PC-9 (cell line): Measurements from ENCODE around the gene TMEM63B. TPM values are rescaled to one million over a fixed set of nuclear protein-coding genes. Genes with fewer than 3 reads are reported as not detected.
"Not testable (repeated sequence)": the region's sequence is repeated elsewhere in the genome, so short reads cannot be mapped to it uniquely, and the experiment has no call there.

Source experiments
- BruUV-seq: library from RNA; stranded (reverse); fragments of 400-500 nt; replicated peaks from 2 replicates; lab custom pipeline; 2021; lab: Mats Ljungman, UMichigan
- CTCF ChIA-PET: fragments of 300-600 bp; sonication (Branson Sonifier 250); formaldehyde crosslinking; loops from one replicate; lab custom pipeline; 2022; ENCODE audit warnings: antibody characterized with exemption; lab: Charles Lee
- POLR2A ChIA-PET: fragments of 300-600 bp; sonication (Branson Sonifier 250); formaldehyde crosslinking; loops from one replicate; lab custom pipeline; 2022; ENCODE audit warnings: antibody characterized with exemption; ENCODE audit not compliant: unreplicated experiment; lab: Charles Lee
- DNase-seq, 2 experiments: peaks; one replicate each; pipeline versions ENCODE4 v3.0.0 to v3.0.0-alpha.2; 2015 to 2022; ENCODE audit warnings: mixed read lengths in 1 of 2
- H2AFZ ChIP-seq: fragments of 200-600 bp; sonication (generic); 2 replicates; pipeline ENCODE4 v1.8.1; 2017; ENCODE audit warnings: antibody characterized with exemption
- H3F3A ChIP-seq: fragments of 200-600 bp; sonication (generic); 2 replicates; pipeline ENCODE4 v1.8.1; 2017; ENCODE audit warnings: antibody characterized with exemption, mild to moderate bottlenecking, low read depth; ENCODE audit not compliant: insufficient read depth
- H3K27ac ChIP-seq: fragments of 200-600 bp; sonication (generic); 2 replicates; pipeline ENCODE4 v1.6.1; 2016; ENCODE audit warnings: mixed run types
- H3K27me3 ChIP-seq: fragments of 200-600 bp; sonication (generic); 2 replicates; pipeline ENCODE4 v1.6.1; 2016; ENCODE audit warnings: low read depth, mixed run types; ENCODE audit not compliant: insufficient read depth
- H3K36me3 ChIP-seq: fragments of 200-600 bp; sonication (generic); 2 replicates; pipeline ENCODE4 v1.6.1; 2016; ENCODE audit warnings: low read depth, mixed run types
- H3K4me1 ChIP-seq: fragments of 200-600 bp; sonication (generic); replicated peaks from 2 replicates; pipeline ENCODE4 v1.6.1; 2016; ENCODE audit warnings: mixed run types; ENCODE audit not compliant: insufficient read depth
- H3K4me2 ChIP-seq: fragments of 200-600 bp; sonication (generic); 2 replicates; pipeline ENCODE4 v1.6.1; 2017; ENCODE audit warnings: mixed run types
- H3K4me3 ChIP-seq: fragments of 200-600 bp; sonication (generic); 2 replicates; pipeline ENCODE4 v1.6.1; 2016; ENCODE audit warnings: mixed run types
- H3K79me2 ChIP-seq: fragments of 200-600 bp; sonication (generic); 2 replicates; pipeline ENCODE4 v1.6.1; 2017; ENCODE audit warnings: low read depth, mixed run types
- H3K9me2 ChIP-seq: fragments of 200-600 bp; sonication (generic); 2 replicates; pipeline ENCODE4 v1.8.1; 2017; ENCODE audit warnings: mild to moderate bottlenecking; ENCODE audit not compliant: insufficient read depth
- H3K9me3 ChIP-seq: fragments of 200-600 bp; sonication (generic); 2 replicates; pipeline ENCODE4 v1.8.1; 2016; ENCODE audit warnings: low read depth; ENCODE audit not compliant: insufficient read depth
- H4K20me1 ChIP-seq: fragments of 200-600 bp; sonication (generic); 2 replicates; pipeline ENCODE4 v1.8.1; 2017; ENCODE audit not compliant: insufficient read depth
- EZH2 ChIP-seq: fragments of 200-600 bp; sonication (generic); IDR thresholded peaks from 2 replicates; pipeline ENCODE4 v1.8.0; 2017; ENCODE audit warnings: antibody characterized with exemption, low read depth
- intact Hi-C: fragments of 100-400 bp; cut with micrococcal nuclease; formaldehyde crosslinking; loops from one replicate; pipeline ENCODE4 v1.10.0; 2022; ENCODE audit not compliant: unreplicated experiment
- total RNA-seq: library from RNA; stranded (reverse); gene quantifications from 2 replicates; pipeline ENCODE4 v1.2.3, GENCODE V29; 2021
- TF ChIP-seq, protein P1 (sequence below): fragments of 200-600 bp; sonication (generic); conservative IDR thresholded peaks from 2 replicates; pipeline ENCODE4 v1.6.1; 2017; ENCODE audit warnings: mixed run types, antibody characterized with exemption, mild to moderate bottlenecking, moderate library complexity

The TMEM63B gene
- total RNA-seq, 1 experiment from 2014 or later, result 38.5 TPM

- H3K9me2 ChIP-seq, result no peaks in the 10 kb centered on the region
- intact Hi-C loops, result no loop called here
- TF ChIP-seq, protein P1, sequence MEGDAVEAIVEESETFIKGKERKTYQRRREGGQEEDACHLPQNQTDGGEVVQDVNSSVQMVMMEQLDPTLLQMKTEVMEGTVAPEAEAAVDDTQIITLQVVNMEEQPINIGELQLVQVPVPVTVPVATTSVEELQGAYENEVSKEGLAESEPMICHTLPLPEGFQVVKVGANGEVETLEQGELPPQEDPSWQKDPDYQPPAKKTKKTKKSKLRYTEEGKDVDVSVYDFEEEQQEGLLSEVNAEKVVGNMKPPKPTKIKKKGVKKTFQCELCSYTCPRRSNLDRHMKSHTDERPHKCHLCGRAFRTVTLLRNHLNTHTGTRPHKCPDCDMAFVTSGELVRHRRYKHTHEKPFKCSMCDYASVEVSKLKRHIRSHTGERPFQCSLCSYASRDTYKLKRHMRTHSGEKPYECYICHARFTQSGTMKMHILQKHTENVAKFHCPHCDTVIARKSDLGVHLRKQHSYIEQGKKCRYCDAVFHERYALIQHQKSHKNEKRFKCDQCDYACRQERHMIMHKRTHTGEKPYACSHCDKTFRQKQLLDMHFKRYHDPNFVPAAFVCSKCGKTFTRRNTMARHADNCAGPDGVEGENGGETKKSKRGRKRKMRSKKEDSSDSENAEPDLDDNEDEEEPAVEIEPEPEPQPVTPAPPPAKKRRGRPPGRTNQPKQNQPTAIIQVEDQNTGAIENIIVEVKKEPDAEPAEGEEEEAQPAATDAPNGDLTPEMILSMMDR, result no peak
- no peak for TF ChIP-seq EZH2
- no peak overlapping the region for H3K4me3 ChIP-seq
- no peak for DNase-seq
- no peak overlapping the region for H3K4me2 ChIP-seq
- no peaks in the 10 kb centered on the region for H3K9me3 ChIP-seq
- H3K27me3 ChIP-seq, result no peaks in the 10 kb centered on the region
- no peak overlapping the region for H2AFZ ChIP-seq
- ChIA-PET CTCF (interaction anchor here (0.7 kb wide), 1 partner anchor 152 kb away, joined by 3 read pairs; no protein-coding TSS in a partner anchor), POLR2A (interaction anchor here (0.6 kb wide), 1 partner anchor 232 kb away, joined by 5 read pairs; no protein-coding TSS in a partner anchor)
- no peaks in the 10 kb centered on the region for H3F3A ChIP-seq
- no peaks in the 10 kb centered on the region for H3K79me2 ChIP-seq
- H4K20me1 ChIP-seq, result no peaks in the 10 kb centered on the region
- H3K27ac ChIP-seq, result no peak overlapping the region
- H3K4me1 ChIP-seq, result no peaks in the 10 kb centered on the region
- BruUV-seq, result no TSS peak
- H3K36me3 ChIP-seq, result no peaks in the 10 kb centered on the region
Measured at GRCh38 chr6:44143731-44144130, 16.4 kb downstream of the TMEM63B start.

DNA sequence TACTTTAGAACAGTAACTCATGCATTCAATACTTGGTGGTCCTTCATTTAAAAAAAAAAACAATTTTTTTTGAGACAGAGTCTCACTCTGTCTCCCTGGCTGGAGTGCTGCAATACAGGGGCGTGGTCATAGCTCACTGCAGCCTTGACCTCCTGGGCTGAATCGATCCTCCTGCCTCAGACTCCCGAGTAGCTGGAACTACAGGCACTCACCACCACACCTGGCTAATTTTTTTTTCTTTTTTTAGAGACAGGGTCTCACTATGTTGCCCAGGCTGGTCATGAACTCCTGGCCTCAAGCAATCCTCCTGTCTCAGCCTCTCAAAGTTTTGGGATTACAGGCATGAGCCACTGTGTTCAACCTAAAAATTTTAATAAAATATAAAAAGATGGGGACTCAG, 17.2 kb downstream of the TMEM63B start:
- H3F3A ChIP-seq, H3K9me2 ChIP-seq, BruUV-seq, DNase-seq, H3K9me3 ChIP-seq, intact Hi-C loops, H4K20me1 ChIP-seq, H3K4me2 ChIP-seq, H3K79me2 ChIP-seq, POLR2A ChIA-PET, H3K36me3 ChIP-seq, H3K27me3 ChIP-seq, H3K4me1 ChIP-seq, H3K4me3 ChIP-seq, H2AFZ ChIP-seq, H3K27ac ChIP-seq: not testable (repeated sequence)
- CTCF ChIA-PET, result interaction anchor here (0.7 kb wide), 1 partner anchor 14 kb away, joined by 3 read pairs; no protein-coding TSS in a partner anchor

- no peaks in the 10 kb centered on the region for H3K9me3 ChIP-seq
- no peak overlapping the region for H3K27ac ChIP-seq
- H2AFZ ChIP-seq, result no peak overlapping the region
- H3K79me2 ChIP-seq, result no peaks in the 10 kb centered on the region
- H3K9me2 ChIP-seq, result no peaks in the 10 kb centered on the region
- H3K4me3 ChIP-seq, result no peak overlapping the region
- no peaks in the 10 kb centered on the region for H3F3A ChIP-seq
- no peak for DNase-seq
- H3K36me3 ChIP-seq, result no peaks in the 10 kb centered on the region
- BruUV-seq, result no TSS peak
- intact Hi-C loops, result no loop called here
- CTCF ChIA-PET, result interaction anchor here (0.6 kb wide), 1 partner anchor 324 kb away, joined by 3 read pairs; no protein-coding TSS in a partner anchor
- POLR2A ChIA-PET, result no interaction called here
- H4K20me1 ChIP-seq, result no peaks in the 10 kb centered on the region
- no peaks in the 10 kb centered on the region for H3K27me3 ChIP-seq
- no peak overlapping the region for H3K4me2 ChIP-seq
- TF ChIP-seq, protein P1, result no peak
- TF ChIP-seq EZH2, result no peak
- no peaks in the 10 kb centered on the region for H3K4me1 ChIP-seq
Measured at GRCh38 chr6:44145839-44146238, 18.5 kb downstream of the TMEM63B start.

DNA sequence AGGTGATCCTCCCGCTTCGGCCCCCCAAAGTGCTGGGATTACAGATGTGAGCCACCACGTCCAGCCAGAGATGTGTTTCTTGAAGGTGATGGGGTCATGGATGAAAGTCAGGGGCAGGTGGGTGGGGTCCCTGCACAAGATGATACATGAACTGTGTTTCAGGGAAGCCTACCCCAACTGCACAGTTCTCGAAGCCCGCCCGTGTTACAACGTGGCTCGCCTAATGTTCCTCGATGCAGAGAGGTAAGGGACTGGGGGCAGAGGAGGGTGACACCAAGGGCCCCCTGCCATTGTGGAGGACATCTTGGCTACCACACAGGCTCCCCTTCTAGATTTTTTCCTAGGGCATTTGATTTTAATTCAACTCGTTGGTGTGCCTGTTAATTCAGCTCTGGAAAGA, 19.3 kb downstream of the TMEM63B start:
- Histone ChIP-seq H3K9me3 (no peaks in the 10 kb centered on the region), H3K36me3 (no peaks in the 10 kb centered on the region), H3K79me2 (no peaks in the 10 kb centered on the region), H3K27me3 (no peaks in the 10 kb centered on the region), H3K27ac (no peak overlapping the region), H3K4me2 (no peak overlapping the region), H4K20me1 (no peaks in the 10 kb centered on the region), H3K4me3 (no peak overlapping the region), H2AFZ (no peak overlapping the region), H3K9me2 (no peaks in the 10 kb centered on the region), H3F3A (no peaks in the 10 kb centered on the region), H3K4me1 (no peaks in the 10 kb centered on the region)
- no peak for DNase-seq
- no peak for TF ChIP-seq EZH2
- TF ChIP-seq, protein P1, result no peak
- intact Hi-C loops, result no loop called here
- CTCF ChIA-PET, result no interaction called here
- no TSS peak for BruUV-seq
- POLR2A ChIA-PET, result no interaction called here
